Measurements from ENCODE around the gene RDM1. TPM values are rescaled to one million over a fixed set of nuclear protein-coding genes. Genes with fewer than 3 reads are reported as not detected.

Gene RDM1
- total and polyA plus RNA-seq, 2 experiments from 2014 or later = 3.9 to 8.8 TPM

DNA sequence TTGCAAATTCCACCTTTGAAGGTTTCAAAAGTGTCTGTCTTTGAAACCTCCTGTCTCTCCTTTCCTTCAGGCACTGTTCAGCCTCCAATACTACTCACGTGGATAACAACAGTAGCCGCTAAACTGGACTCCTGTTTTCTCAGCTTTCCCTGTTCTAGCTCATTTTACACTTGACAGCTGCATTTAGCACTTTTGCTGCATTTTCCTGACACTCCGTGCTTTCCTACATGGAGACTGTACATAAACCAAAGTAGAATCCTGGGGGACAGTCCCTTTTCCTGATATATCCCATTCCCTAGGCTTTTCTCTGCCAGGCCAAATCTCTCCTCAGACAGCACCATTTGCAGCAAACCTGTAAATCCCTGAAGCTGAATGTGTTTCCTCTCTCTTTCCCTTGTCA is 54.0 kb downstream of the RDM1 start:
- H3K4me1 ChIP-seq (ENCODE audit: insufficient read depth) = no peaks in the 10 kb centered on the region
- H3K36me3 ChIP-seq (ENCODE audit: insufficient read depth) = no peaks in the 10 kb centered on the region
- H2AFZ ChIP-seq = no peak overlapping the region
- no peaks in the 10 kb centered on the region for H4K20me1 ChIP-seq (replicated peaks; ENCODE audit: insufficient read depth)
- H3K27me3 ChIP-seq (ENCODE audit: insufficient read depth) = no peaks in the 10 kb centered on the region
- H3K27ac Mint-ChIP-seq = no peak overlapping the region
- H3K79me2 ChIP-seq (replicated peaks; ENCODE audit: insufficient read depth) = no peaks in the 10 kb centered on the region
- DNase-seq (ENCODE audit: low spot score) = no peak
- no peak for TF ChIP-seq POLR2AphosphoS5 (IDR thresholded peaks at IDR 0.05; ENCODE audit: low read depth)
- TF ChIP-seq, protein P1, sequence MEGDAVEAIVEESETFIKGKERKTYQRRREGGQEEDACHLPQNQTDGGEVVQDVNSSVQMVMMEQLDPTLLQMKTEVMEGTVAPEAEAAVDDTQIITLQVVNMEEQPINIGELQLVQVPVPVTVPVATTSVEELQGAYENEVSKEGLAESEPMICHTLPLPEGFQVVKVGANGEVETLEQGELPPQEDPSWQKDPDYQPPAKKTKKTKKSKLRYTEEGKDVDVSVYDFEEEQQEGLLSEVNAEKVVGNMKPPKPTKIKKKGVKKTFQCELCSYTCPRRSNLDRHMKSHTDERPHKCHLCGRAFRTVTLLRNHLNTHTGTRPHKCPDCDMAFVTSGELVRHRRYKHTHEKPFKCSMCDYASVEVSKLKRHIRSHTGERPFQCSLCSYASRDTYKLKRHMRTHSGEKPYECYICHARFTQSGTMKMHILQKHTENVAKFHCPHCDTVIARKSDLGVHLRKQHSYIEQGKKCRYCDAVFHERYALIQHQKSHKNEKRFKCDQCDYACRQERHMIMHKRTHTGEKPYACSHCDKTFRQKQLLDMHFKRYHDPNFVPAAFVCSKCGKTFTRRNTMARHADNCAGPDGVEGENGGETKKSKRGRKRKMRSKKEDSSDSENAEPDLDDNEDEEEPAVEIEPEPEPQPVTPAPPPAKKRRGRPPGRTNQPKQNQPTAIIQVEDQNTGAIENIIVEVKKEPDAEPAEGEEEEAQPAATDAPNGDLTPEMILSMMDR (conservative IDR thresholded peaks at IDR 0.05; ENCODE audit: low read depth in 2 of 2) = no peak
- no peak for TF ChIP-seq EZH2phosphoT487 (IDR thresholded peaks at IDR 0.05; ENCODE audit: unreplicated experiment)
- no peak for TF ChIP-seq NANOG (IDR thresholded peaks at IDR 0.05; ENCODE audit: borderline replicate concordance)
- TF ChIP-seq STAT1 (IDR thresholded peaks at IDR 0.05; ENCODE audit: unreplicated experiment) = no peak
- TF ChIP-seq, protein P2, sequence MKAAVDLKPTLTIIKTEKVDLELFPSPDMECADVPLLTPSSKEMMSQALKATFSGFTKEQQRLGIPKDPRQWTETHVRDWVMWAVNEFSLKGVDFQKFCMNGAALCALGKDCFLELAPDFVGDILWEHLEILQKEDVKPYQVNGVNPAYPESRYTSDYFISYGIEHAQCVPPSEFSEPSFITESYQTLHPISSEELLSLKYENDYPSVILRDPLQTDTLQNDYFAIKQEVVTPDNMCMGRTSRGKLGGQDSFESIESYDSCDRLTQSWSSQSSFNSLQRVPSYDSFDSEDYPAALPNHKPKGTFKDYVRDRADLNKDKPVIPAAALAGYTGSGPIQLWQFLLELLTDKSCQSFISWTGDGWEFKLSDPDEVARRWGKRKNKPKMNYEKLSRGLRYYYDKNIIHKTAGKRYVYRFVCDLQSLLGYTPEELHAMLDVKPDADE (IDR thresholded peaks at IDR 0.05) = no peak
- TF ChIP-seq ZNF114 (CRISPR knock-in tag; IDR thresholded peaks at IDR 0.05) = no peak
- TF ChIP-seq CREB1 (CRISPR knock-in tag; IDR thresholded peaks at IDR 0.05; ENCODE audit: low read depth) = no peak
- TF ChIP-seq, protein P3, sequence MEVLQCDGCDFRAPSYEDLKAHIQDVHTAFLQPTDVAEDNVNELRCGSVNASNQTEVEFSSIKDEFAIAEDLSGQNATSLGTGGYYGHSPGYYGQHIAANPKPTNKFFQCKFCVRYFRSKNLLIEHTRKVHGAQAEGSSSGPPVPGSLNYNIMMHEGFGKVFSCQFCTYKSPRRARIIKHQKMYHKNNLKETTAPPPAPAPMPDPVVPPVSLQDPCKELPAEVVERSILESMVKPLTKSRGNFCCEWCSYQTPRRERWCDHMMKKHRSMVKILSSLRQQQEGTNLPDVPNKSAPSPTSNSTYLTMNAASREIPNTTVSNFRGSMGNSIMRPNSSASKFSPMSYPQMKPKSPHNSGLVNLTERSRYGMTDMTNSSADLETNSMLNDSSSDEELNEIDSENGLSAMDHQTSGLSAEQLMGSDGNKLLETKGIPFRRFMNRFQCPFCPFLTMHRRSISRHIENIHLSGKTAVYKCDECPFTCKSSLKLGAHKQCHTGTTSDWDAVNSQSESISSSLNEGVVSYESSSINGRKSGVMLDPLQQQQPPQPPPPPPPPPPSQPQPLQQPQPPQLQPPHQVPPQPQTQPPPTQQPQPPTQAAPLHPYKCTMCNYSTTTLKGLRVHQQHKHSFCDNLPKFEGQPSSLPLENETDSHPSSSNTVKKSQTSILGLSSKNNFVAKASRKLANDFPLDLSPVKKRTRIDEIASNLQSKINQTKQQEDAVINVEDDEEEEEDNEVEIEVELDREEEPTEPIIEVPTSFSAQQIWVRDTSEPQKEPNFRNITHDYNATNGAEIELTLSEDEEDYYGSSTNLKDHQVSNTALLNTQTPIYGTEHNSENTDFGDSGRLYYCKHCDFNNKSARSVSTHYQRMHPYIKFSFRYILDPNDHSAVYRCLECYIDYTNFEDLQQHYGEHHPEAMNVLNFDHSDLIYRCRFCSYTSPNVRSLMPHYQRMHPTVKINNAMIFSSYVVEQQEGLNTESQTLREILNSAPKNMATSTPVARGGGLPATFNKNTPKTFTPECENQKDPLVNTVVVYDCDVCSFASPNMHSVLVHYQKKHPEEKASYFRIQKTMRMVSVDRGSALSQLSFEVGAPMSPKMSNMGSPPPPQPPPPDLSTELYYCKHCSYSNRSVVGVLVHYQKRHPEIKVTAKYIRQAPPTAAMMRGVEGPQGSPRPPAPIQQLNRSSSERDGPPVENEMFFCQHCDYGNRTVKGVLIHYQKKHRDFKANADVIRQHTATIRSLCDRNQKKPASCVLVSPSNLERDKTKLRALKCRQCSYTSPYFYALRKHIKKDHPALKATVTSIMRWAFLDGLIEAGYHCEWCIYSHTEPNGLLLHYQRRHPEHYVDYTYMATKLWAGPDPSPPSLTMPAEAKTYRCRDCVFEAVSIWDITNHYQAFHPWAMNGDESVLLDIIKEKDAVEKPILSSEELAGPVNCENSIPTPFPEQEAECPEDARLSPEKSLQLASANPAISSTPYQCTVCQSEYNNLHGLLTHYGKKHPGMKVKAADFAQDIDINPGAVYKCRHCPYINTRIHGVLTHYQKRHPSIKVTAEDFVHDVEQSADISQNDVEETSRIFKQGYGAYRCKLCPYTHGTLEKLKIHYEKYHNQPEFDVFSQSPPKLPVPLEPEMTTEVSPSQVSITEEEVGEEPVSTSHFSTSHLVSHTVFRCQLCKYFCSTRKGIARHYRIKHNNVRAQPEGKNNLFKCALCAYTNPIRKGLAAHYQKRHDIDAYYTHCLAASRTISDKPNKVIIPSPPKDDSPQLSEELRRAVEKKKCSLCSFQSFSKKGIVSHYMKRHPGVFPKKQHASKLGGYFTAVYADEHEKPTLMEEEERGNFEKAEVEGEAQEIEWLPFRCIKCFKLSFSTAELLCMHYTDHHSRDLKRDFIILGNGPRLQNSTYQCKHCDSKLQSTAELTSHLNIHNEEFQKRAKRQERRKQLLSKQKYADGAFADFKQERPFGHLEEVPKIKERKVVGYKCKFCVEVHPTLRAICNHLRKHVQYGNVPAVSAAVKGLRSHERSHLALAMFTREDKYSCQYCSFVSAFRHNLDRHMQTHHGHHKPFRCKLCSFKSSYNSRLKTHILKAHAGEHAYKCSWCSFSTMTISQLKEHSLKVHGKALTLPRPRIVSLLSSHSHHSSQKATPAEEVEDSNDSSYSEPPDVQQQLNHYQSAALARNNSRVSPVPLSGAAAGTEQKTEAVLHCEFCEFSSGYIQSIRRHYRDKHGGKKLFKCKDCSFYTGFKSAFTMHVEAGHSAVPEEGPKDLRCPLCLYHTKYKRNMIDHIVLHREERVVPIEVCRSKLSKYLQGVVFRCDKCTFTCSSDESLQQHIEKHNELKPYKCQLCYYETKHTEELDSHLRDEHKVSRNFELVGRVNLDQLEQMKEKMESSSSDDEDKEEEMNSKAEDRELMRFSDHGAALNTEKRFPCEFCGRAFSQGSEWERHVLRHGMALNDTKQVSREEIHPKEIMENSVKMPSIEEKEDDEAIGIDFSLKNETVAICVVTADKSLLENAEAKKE (CRISPR knock-in tag; IDR thresholded peaks at IDR 0.05) = no peak
- TF ChIP-seq JUNB (IDR thresholded peaks at IDR 0.05; ENCODE audit: unreplicated experiment) = no peak
- no peak for TF ChIP-seq ZNF331 (CRISPR knock-in tag; IDR thresholded peaks at IDR 0.05; ENCODE audit: low read depth)
- TF ChIP-seq, protein P4, sequence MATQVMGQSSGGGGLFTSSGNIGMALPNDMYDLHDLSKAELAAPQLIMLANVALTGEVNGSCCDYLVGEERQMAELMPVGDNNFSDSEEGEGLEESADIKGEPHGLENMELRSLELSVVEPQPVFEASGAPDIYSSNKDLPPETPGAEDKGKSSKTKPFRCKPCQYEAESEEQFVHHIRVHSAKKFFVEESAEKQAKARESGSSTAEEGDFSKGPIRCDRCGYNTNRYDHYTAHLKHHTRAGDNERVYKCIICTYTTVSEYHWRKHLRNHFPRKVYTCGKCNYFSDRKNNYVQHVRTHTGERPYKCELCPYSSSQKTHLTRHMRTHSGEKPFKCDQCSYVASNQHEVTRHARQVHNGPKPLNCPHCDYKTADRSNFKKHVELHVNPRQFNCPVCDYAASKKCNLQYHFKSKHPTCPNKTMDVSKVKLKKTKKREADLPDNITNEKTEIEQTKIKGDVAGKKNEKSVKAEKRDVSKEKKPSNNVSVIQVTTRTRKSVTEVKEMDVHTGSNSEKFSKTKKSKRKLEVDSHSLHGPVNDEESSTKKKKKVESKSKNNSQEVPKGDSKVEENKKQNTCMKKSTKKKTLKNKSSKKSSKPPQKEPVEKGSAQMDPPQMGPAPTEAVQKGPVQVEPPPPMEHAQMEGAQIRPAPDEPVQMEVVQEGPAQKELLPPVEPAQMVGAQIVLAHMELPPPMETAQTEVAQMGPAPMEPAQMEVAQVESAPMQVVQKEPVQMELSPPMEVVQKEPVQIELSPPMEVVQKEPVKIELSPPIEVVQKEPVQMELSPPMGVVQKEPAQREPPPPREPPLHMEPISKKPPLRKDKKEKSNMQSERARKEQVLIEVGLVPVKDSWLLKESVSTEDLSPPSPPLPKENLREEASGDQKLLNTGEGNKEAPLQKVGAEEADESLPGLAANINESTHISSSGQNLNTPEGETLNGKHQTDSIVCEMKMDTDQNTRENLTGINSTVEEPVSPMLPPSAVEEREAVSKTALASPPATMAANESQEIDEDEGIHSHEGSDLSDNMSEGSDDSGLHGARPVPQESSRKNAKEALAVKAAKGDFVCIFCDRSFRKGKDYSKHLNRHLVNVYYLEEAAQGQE (IDR thresholded peaks at IDR 0.05; ENCODE audit: unreplicated experiment) = no peak
- TF ChIP-seq EZH2 (IDR thresholded peaks at IDR 0.05; ENCODE audit: low read depth, unreplicated experiment) = no peak
- peaks cover 6% of the 10 kb centered on the region; the same call in 2 of the 3 replicates for H3K4me1 Mint-ChIP-seq
- H3K36me3 Mint-ChIP-seq (ENCODE audit: low read depth) = no peaks in the 10 kb centered on the region
- no peak overlapping the region for H3K4me3 ChIP-seq
- no peak overlapping the region for H3K27ac ChIP-seq (ENCODE audit: low read depth)
- H3K4me2 ChIP-seq = no peak overlapping the region
- no peaks in the 10 kb centered on the region for H3F3A ChIP-seq (replicated peaks; ENCODE audit: low read depth)
- no peaks in the 10 kb centered on the region for H3K9me3 Mint-ChIP-seq
- ATAC-seq = no peak
- no peaks in the 10 kb centered on the region for H3K9me2 ChIP-seq (ENCODE audit: insufficient read depth)
- H3K27me3 Mint-ChIP-seq (ENCODE audit: insufficient read depth, low read depth, poor library complexity) = peaks cover 4% of the 10 kb centered on the region
- H3K4me3 Mint-ChIP-seq = no peak overlapping the region
